Adipocyte (in vitro differentiated cells): ENCODE measurements around the gene SEMA4D.

Experiments used
- DNase-seq: peaks from one replicate; pipeline ENCODE4 v3.0.0-alpha.2; 2015; ENCODE audit warnings: low read depth
- H3K27me3 ChIP-seq: replicated peaks from 2 replicates; pipeline ENCODE4 v1.7.0; 2013; ENCODE audit warnings: mild to moderate bottlenecking, low read length, moderate library complexity; ENCODE audit not compliant: control insufficient read depth, insufficient read depth
- H3K36me3 ChIP-seq: 2 replicates; pipeline ENCODE4 v1.7.0; 2013; ENCODE audit warnings: low read length, mild to moderate bottlenecking, moderate library complexity; ENCODE audit not compliant: control insufficient read depth, insufficient read depth, severe bottlenecking
- H3K4me1 ChIP-seq: 2 replicates; pipeline ENCODE4 v1.7.0; 2013; ENCODE audit warnings: mild to moderate bottlenecking, low read length, moderate library complexity; ENCODE audit not compliant: control insufficient read depth, insufficient read depth
- H3K4me3 ChIP-seq: 2 replicates; pipeline ENCODE4 v1.7.0; 2013; ENCODE audit warnings: mild to moderate bottlenecking, low read length, moderate library complexity
- H3K9ac ChIP-seq: 2 replicates; pipeline ENCODE4 v1.7.0; 2013; ENCODE audit warnings: mild to moderate bottlenecking, low read length, moderate library complexity
- H3K9me3 ChIP-seq: 2 replicates; pipeline ENCODE4 v1.7.0; 2013; ENCODE audit warnings: mild to moderate bottlenecking, low read length, moderate library complexity; ENCODE audit not compliant: control insufficient read depth

SEMA4D gene

DNA sequence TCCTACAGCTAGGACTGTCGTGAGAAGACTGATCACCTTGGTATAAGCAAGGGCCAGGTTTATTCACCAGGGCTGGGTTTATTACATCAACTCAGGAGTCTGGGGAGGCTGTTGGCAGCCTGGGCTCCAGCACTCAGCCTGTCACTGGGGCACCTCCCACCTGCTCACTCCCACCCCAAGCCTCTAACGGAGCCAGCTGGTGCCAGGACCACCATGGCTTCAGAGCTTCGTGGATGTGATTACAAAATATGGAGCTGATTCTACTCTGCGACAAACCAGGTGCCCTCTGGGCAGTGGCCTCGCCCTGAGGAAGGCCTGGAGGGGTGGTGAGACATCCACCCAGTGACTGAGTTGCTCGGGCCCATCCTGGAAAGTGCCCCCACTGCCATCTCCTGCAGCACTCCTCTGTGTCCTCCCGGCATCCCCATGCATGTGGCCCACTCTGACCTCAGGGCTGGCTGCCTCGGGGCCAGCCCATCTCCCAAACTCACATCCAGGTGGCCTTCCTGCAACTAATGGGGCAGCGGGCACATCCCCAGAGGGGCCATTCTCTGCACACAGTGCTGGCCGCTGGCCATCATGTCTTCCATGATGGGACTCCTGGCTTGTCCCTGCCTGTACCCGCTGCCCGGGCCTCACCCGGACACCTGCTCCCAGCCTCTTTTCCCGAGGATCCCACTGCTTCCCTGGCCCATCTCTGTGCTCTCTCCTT lies 130.0 kb downstream of the SEMA4D start:
- Histone ChIP-seq H3K9me3 (no peaks in the 10 kb centered on the region), H3K4me1 (no peaks in the 10 kb centered on the region), H3K9ac (no peak overlapping the region), H3K4me3 (no peak overlapping the region), H3K36me3 (no peaks in the 10 kb centered on the region), H3K27me3 (no peaks in the 10 kb centered on the region)
- no peak for DNase-seq

DNA sequence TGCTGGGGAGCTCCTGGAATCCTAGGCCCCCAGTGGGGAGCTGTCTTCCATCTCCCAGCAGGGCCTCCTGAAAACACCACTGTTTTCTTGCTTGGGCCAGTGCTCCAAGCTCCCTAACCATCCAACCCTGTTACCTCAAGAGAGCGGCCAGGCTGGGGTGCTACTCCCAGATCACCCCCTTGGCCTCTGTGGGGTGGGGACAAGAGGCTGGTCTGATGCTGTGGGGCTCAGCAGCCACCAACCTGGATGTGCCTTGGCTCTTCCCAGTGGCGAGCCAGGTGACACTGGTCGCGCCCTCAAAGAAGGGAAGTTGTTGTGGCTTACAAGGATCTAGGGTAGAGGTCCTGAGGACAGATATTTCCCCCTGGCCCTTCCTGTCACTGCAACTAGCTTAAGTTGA lies 130.6 kb downstream of the SEMA4D start:
- H3K27me3 ChIP-seq = no peaks in the 10 kb centered on the region
- no peak for DNase-seq
- H3K9ac ChIP-seq = no peak overlapping the region
- no peaks in the 10 kb centered on the region for H3K4me1 ChIP-seq
- no peaks in the 10 kb centered on the region for H3K9me3 ChIP-seq
- peaks cover 5% of the 10 kb centered on the region for H3K36me3 ChIP-seq
- no peak overlapping the region for H3K4me3 ChIP-seq

DNA sequence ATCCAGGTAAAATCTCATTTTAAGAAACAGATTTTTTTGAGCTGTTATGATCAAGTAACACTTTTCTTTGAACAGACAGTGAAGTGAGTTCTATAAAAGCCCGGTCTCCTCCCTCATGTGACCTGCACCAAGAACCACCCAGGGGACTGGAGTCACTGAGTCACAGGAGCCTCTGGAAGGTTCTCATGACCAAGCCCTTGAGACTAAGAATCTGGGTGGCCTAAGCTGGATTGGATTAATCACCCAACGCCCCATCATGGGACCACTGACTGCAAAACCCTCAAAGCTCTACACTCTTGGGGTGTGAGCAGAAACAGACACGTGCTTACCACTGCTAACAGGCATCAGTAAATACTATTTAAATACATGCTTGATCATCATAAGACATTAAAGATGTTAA lies 131.2 kb downstream of the SEMA4D start:
- no peak for DNase-seq
- H3K4me1 ChIP-seq = no peaks in the 10 kb centered on the region
- H3K9ac ChIP-seq = no peak overlapping the region
- H3K27me3 ChIP-seq = no peaks in the 10 kb centered on the region
- no peaks in the 10 kb centered on the region for H3K9me3 ChIP-seq
- H3K36me3 ChIP-seq = peaks cover 11% of the 10 kb centered on the region
- H3K4me3 ChIP-seq = no peak overlapping the region

DNA sequence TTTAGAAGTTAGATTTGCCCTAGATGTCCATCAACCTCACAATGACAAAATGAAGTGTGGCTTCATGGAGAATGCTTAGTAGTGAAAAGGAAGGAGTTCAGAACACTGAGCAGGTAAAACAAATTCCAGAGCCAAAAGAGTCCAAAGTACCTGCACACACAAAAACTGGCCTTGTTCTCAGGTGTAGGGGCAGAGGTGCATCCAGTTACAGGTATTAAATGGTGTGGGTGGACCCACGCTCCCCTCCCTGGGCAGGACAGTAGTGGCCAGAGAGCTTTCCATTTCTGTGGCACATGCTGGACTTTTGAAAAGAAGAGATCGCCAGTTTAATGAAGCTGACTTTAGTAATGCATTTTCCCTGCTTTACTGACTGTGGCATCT lies 132.4 kb downstream of the SEMA4D start:
- Histone ChIP-seq H3K36me3 (peaks cover 23% of the 10 kb centered on the region), H3K27me3 (no peaks in the 10 kb centered on the region), H3K4me1 (no peaks in the 10 kb centered on the region), H3K9ac (no peak overlapping the region), H3K9me3 (no peaks in the 10 kb centered on the region), H3K4me3 (no peak overlapping the region)
- DNase-seq = no peak

DNA sequence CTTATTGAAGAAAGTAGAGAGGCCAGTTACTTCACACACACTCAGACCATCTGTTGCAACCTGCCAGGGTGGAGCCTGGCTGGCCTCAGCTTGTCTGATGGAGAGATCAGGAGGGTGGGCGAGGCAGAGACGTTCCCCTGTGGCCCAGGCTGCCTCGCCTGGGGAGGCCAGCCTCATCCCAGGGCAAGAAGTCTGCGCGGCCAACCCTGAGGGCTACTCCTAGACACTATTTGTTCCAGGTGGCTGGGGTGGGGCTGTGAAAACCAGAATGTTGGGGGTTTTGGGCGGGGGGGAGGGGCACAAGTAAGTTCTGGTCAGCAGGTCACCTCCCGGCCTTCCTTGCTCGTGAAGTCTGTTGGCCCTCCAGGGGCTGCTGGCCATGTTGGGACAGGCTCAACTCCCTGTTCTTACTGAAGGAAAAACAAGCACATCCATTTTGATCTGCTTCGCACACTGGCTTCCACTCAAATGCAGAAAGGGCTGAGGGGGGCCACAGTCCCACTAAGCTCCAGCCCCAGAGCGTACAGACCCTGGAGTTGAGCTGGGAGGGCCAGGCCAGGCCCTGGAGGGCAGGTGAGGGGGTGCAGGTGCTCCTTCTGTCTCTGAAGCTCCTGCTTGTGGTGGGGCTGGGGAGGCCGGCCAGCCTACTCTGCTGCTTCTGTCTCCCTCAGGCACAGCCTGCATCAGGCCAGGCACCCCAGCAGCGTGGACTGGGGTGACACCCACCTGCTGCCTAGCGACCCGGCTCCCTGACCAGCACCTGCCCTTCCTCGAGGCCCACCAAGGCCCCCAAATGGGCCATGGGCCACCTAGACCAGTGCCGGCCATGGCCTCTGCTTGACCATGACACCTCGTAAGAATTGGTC lies 133.0 kb downstream of the SEMA4D start:
- Histone ChIP-seq H3K27me3 (no peaks in the 10 kb centered on the region), H3K9me3 (no peaks in the 10 kb centered on the region), H3K4me1 (peaks cover under 1% of the 10 kb centered on the region), H3K4me3 (no peak overlapping the region), H3K36me3 (peaks cover 25% of the 10 kb centered on the region), H3K9ac (no peak overlapping the region)
- DNase-seq = no peak

DNA sequence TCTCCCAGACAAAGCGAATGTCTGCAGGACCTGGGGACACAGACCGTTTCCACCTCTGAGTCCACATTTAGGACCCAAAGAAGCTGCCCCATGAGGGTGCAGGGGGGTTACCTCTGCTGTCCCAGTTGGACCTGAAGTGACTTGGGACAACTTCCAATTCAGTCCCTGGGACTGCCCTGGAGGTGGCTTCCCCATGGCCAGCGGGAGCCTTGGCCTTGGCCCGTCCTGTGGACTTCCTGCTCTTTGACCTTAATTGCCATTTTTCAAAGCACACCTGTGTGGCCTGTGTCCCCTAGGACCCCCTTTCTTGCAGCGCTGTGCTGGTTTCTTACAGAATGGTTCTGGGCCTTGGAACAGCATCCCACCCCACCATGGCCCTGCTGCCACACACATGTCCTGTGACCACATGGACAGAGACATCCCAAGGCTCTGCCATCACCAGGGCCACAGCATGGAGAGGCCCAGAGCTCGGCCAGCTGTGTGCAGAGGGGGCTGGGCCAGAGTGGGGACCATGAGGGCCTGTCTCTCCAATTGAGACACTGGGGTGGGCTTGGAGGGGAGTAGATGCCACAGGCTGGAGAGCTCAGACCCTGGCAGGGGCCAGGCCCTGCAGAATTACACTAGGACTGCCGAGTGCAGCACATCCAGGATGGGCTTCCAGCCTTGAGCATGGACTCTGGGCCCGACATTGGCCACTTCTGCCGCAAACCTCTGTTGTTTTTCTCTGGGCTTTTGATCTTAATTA lies 133.8 kb downstream of the SEMA4D start:
- no peak overlapping the region for H3K9ac ChIP-seq
- H3K27me3 ChIP-seq = no peaks in the 10 kb centered on the region
- H3K4me1 ChIP-seq = peaks cover 6% of the 10 kb centered on the region
- DNase-seq = no peak
- H3K36me3 ChIP-seq = peaks cover 33% of the 10 kb centered on the region
- H3K4me3 ChIP-seq = no peak overlapping the region
- no peaks in the 10 kb centered on the region for H3K9me3 ChIP-seq

DNA sequence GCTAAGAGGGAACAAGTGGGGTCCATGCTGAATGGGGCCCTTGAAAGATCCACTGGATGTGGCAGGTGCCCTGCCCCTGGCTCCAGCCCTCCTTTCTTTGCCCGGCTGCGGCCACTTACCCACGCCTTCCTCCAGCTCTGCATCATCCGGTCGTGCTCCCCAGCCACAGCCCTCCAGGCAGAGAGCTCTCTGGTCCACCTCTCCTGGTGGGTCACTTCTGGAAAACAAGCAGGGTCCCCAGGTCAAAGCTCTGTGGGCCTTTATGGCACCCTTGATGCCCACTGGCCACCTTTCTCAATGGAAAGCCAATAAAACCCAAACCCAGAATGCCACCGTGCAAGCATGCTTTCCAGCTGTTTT lies 134.6 kb downstream of the SEMA4D start:
- Histone ChIP-seq H3K27me3 (no peaks in the 10 kb centered on the region), H3K36me3 (peaks cover 41% of the 10 kb centered on the region), H3K9me3 (no peaks in the 10 kb centered on the region), H3K4me1 (peaks cover 6% of the 10 kb centered on the region), H3K4me3 (no peak overlapping the region), H3K9ac (no peak overlapping the region)
- DNase-seq = no peak

DNA sequence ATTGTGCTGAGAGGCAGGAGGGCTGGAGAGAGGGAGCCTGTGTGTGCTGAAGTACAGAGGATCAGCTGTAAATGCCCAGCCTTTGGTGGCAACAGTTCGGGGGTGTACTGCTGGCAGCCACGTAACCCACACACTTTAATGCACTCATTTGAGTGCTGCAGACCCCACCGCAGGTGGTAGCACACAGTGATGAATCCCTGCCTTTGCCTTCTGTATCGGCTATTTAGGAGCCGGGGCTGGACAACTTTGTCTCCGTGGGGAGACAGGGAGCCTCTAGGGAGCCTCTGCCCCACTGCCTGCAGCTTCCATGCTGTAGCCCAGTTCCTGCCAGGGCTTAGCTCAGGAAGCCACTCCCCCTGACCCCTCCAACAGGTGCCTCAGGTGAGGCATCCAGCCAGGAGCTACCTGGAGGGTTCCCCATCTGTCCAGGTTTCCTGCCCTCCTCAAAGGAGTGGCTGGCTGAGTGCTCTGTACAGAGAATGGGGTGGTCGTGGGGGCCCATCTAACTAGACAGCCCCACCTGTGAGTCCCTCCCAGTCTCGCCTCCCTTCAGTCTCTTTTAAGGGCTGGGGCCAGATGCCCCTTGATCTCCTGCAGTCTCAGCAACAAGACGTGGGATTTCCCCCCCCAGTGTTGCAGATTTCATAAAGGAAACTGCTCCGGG lies 135.1 kb downstream of the SEMA4D start:
- H3K36me3 ChIP-seq = peaks cover 45% of the 10 kb centered on the region
- H3K9ac ChIP-seq = no peak overlapping the region
- no peak overlapping the region for H3K4me3 ChIP-seq
- H3K9me3 ChIP-seq = no peaks in the 10 kb centered on the region
- H3K4me1 ChIP-seq = peaks cover 6% of the 10 kb centered on the region
- DNase-seq = no peak
- H3K27me3 ChIP-seq = no peaks in the 10 kb centered on the region

DNA sequence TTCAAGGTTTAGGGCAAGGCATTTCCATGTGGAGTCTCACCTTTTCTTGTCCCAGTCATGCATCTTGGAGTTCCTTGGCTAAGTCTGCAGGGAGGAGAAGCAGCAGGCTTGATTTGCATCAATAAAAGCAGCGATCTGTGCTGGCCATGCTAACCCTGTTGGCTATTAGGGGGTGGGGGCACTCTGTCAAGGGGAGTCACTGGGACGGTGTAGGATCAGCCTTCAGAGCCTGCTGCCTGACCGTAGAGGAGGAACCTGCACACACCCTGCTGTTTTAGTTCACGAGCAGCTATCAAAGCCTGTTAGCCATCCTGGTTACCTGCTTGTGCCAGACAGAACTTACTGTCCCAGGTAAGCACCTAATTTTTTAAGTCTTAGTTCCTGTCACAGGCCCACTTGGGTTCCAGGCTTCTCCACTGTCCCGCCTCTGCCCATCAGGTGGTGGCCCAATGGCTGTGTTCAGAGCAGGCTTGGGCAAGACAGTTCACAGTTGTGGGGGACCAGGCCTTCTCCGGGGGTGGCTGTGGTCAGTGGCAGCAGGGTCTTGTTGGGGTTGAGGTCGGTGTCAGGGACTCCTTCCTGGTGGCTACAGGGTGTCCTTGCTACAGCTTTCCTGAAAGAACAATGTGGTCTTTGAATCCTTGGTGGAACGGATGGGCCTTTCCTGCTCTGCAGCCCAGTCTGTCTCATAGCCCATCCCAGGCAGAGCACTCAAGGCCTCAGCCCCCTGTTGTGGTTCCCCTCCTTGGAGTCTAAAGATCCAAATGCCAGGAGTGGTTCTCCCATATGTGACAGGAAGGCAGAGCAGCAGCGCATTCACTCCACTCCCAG lies 135.9 kb downstream of the SEMA4D start:
- Histone ChIP-seq H3K36me3 (peaks cover 51% of the 10 kb centered on the region), H3K9ac (no peak overlapping the region), H3K27me3 (no peaks in the 10 kb centered on the region), H3K4me1 (peaks cover 6% of the 10 kb centered on the region), H3K9me3 (no peaks in the 10 kb centered on the region), H3K4me3 (no peak overlapping the region)
- no peak for DNase-seq

DNA sequence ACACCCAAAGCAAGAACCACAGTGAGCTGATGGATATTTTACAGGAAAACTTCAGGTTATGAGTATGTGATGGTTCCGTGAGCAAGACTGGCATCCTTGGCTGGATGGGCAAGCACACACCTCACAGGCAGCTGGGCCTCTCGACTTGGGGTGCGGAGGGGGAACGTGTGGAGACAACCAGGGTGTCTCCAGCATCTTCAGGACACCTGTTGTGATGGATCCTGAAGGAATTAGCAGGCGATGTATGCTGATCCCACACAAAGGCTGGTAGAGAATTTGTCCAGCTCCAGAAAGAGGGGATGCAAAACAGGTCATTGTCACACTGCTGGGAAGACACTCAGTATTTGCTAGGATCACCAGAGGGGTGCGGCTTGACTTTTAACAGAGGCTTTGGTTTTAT lies 136.9 kb downstream of the SEMA4D start:
- no peak overlapping the region for H3K4me3 ChIP-seq
- H3K9me3 ChIP-seq = no peaks in the 10 kb centered on the region
- no peaks in the 10 kb centered on the region for H3K27me3 ChIP-seq
- no peak for DNase-seq
- peaks cover 6% of the 10 kb centered on the region for H3K4me1 ChIP-seq
- peaks cover 61% of the 10 kb centered on the region for H3K36me3 ChIP-seq
- no peak overlapping the region for H3K9ac ChIP-seq
